Upper lobe of right lung (tissue), 1 donor: ENCODE results near the gene MIF. TPM values are rescaled to one million over a fixed set of nuclear protein-coding genes. Genes with fewer than 3 reads are reported as not detected.
A peak's percentile ranks its signal among the peaks of the same experiment; 100 is the strongest.

Experiments used
- ATAC-seq: fragments of 200-7000 bp; cut with Tn5 transposase; one replicate; pipeline ENCODE4 v1.9.1; 2020; ENCODE audit warnings: mild to moderate bottlenecking, moderate library complexity
- DNase-seq: peaks from one replicate; pipeline ENCODE4 v3.0.0-alpha.2; 2020
- H3K27ac ChIP-seq: fragments of 200-600 bp; one replicate; pipeline ENCODE4 v1.8.0; 2022
- H3K27me3 ChIP-seq: fragments of 200-600 bp; one replicate; pipeline ENCODE4 v1.8.0; 2022; ENCODE audit warnings: mild to moderate bottlenecking
- H3K36me3 ChIP-seq: fragments of 200-600 bp; one replicate; pipeline ENCODE4 v1.8.0; 2022
- H3K4me1 ChIP-seq: fragments of 200-600 bp; one replicate; pipeline ENCODE4 v1.8.0; 2022
- H3K4me3 ChIP-seq: fragments of 200-600 bp; one replicate; pipeline ENCODE4 v1.8.0; 2022; ENCODE audit warnings: mild to moderate bottlenecking
- H3K9me3 ChIP-seq: fragments of 200-600 bp; one replicate; pipeline ENCODE4 v1.8.0; 2022
- intact Hi-C: fragments of 100-400 bp; cut with DNase I; formaldehyde crosslinking; loops from one replicate; pipeline ENCODE4 v1.11.0; 2022
- total RNA-seq: library from RNA; stranded (reverse); fragmentation: NEBNext Ultra II Directional; extraction: Animal tissue kit (Norgen Biotek cat#: 25700); gene quantifications from one replicate; pipeline ENCODE4 v1.2.1, GENCODE V29; 2021
- TF ChIP-seq, protein P1 (sequence below): fragments of 200-600 bp; IDR thresholded peaks from one replicate; pipeline ENCODE4 v1.8.0; 2022; ENCODE audit warnings: antibody characterized with exemption
- donor health status: DM: no; HTN: yes; CAD: no; lungs with severe emphysema.

MIF gene
- total RNA-seq, 1 donor from 2014 or later: 236 TPM

DNA sequence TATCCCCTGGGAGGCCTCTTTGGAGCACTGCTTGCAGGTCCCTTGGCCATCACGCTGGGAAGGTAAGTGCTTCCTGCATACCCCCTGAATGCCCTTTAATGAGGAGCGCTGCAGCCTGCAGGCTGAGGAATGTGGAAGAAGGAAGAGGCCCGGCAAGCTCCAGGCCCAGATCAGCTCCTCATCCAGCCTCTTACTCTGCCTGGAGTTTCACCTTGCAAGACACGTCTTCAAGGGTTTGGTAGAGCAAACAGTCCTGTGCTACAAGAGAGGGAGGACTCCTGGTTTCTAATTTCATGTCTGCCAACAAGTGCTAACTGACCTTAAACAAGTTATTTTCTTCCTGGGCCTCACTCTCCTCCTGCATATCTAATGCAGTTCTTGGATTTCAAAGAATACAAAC lies 25.6 kb upstream of the MIF start:
- Histone ChIP-seq H3K27me3 (no peaks in the 10 kb centered on the region), H3K9me3 (no peaks in the 10 kb centered on the region), H3K4me1 (no peaks in the 10 kb centered on the region), H3K27ac (no peak overlapping the region), H3K36me3 (no peaks in the 10 kb centered on the region), H3K4me3 (no peak overlapping the region)
- DNase-seq (no peak), ATAC-seq (peak; percentile 53)
- TF ChIP-seq, protein P1, sequence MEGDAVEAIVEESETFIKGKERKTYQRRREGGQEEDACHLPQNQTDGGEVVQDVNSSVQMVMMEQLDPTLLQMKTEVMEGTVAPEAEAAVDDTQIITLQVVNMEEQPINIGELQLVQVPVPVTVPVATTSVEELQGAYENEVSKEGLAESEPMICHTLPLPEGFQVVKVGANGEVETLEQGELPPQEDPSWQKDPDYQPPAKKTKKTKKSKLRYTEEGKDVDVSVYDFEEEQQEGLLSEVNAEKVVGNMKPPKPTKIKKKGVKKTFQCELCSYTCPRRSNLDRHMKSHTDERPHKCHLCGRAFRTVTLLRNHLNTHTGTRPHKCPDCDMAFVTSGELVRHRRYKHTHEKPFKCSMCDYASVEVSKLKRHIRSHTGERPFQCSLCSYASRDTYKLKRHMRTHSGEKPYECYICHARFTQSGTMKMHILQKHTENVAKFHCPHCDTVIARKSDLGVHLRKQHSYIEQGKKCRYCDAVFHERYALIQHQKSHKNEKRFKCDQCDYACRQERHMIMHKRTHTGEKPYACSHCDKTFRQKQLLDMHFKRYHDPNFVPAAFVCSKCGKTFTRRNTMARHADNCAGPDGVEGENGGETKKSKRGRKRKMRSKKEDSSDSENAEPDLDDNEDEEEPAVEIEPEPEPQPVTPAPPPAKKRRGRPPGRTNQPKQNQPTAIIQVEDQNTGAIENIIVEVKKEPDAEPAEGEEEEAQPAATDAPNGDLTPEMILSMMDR: no peak
- intact Hi-C loops: no loop called here

DNA sequence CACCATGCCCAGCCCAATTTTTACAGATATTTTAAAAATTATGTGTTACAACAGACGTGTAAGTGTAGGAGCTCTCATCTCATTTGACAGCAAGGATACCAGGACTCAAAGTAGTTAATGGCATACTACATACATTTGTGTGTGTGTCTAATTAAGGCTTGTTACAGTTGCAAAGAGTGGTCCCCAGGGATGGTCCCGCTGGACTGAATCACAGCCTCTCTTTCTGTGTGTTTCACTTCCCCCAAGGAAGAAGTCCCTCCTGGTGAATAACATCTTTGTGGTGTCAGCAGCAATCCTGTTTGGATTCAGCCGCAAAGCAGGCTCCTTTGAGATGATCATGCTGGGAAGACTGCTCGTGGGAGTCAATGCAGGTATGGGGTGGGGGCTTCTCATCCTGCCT lies 19.3 kb upstream of the MIF start:
- H3K27ac ChIP-seq: no peak overlapping the region
- H3K4me1 ChIP-seq: no peaks in the 10 kb centered on the region
- intact Hi-C loops: no loop called here
- H3K36me3 ChIP-seq: no peaks in the 10 kb centered on the region
- H3K27me3 ChIP-seq: no peaks in the 10 kb centered on the region
- H3K4me3 ChIP-seq: no peak overlapping the region
- no peak for ATAC-seq
- TF ChIP-seq, protein P1: no peak
- no peaks in the 10 kb centered on the region for H3K9me3 ChIP-seq
- DNase-seq: no peak

DNA sequence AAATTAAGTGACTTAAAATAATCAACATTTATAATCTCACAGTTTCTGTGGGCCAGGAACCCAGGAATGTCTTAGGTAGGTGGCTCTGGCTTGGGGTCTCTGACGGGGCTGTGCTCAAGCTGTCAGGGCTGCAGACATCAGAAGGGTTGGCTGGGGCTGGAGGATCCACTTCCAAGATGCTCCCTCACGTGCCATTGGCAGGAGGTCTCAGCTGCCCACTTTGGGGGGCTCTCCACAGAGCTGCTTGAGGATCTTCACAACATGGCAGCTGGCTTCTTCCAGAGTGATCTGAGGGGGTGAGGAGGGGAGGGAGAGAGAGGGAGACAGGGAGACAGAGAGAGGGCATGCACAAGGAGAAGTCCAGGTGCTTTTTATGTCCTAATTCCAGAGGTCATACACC lies 18.4 kb upstream of the MIF start:
- Histone ChIP-seq H3K36me3 (no peaks in the 10 kb centered on the region), H3K4me1 (no peaks in the 10 kb centered on the region), H3K9me3 (no peaks in the 10 kb centered on the region), H3K4me3 (no peak overlapping the region), H3K27me3 (no peaks in the 10 kb centered on the region), H3K27ac (no peak overlapping the region)
- intact Hi-C loops: no loop called here
- no peak for DNase-seq
- no peak for ATAC-seq
- TF ChIP-seq, protein P1: no peak

DNA sequence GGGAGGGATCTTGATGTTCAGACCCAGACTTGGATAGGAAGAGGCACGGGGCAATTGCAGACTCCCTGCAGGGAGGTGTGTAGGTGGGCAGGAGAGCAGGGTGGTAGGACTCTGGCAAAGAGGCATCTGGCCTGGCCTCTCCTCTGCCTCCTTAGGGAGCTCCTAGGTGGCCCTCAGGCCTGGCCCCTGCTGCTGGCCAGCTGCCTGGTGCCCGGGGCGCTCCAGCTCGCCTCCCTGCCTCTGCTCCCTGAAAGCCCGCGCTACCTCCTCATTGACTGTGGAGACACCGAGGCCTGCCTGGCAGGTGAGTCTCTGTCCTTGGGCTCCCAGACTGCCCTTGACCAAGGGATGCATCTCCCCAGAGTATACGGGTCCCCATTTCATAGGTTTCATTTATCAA lies 16.6 kb upstream of the MIF start:
- Histone ChIP-seq H3K27ac (no peak overlapping the region), H3K4me1 (no peaks in the 10 kb centered on the region), H3K27me3 (no peaks in the 10 kb centered on the region), H3K4me3 (no peak overlapping the region), H3K36me3 (no peaks in the 10 kb centered on the region), H3K9me3 (no peaks in the 10 kb centered on the region)
- ATAC-seq (no peak), DNase-seq (no peak)
- TF ChIP-seq, protein P1: no peak
- intact Hi-C loops: no loop called here

DNA sequence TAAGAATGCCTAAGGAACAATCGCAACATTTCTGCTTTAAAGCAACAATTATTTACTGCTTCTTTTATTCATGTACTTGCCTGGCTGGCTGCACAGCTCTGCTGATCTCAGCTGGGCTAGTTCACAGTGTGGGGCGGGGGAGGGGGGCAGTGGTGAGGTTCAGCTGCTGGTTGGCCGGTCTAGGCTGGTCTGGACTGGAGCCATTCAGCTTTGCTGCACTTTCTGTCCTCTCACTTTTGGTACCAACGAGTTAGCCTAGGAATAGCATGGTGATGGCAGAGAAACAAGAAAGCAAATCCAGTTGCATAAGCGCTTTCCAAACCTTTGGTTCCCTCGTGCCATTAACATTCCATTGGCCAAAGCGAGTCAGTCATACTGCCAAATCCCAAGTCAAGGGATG lies 16.0 kb upstream of the MIF start:
- TF ChIP-seq, protein P1: no peak
- no peaks in the 10 kb centered on the region for H3K36me3 ChIP-seq

DNA sequence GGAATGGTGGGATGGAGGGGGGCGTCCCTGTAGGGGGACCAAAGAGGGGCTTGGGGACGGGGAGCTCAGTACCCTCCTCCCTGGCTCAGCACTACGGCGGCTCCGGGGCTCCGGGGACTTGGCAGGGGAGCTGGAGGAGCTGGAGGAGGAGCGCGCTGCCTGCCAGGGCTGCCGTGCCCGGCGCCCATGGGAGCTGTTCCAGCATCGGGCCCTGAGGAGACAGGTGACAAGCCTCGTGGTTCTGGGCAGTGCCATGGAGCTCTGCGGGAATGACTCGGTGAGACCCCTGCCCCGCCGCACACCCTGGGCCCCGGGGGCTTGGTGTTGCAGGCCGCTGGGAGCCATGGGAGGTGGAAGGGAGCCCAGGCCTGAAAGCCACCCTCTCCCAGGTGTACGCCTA lies 11.8 kb upstream of the MIF start:
- intact Hi-C loops: no loop called here
- ATAC-seq: no peak
- Histone ChIP-seq H3K4me1 (no peaks in the 10 kb centered on the region), H3K36me3 (no peaks in the 10 kb centered on the region), H3K9me3 (no peaks in the 10 kb centered on the region), H3K4me3 (no peak overlapping the region), H3K27me3 (no peaks in the 10 kb centered on the region), H3K27ac (no peak overlapping the region)
- TF ChIP-seq, protein P1: no peak
- no peak for DNase-seq

More for the DNA sequence above, 16.0 kb upstream of the MIF start:
- ATAC-seq: no peak
- H3K27ac ChIP-seq: no peak overlapping the region
- intact Hi-C loops: no loop called here
- no peaks in the 10 kb centered on the region for H3K27me3 ChIP-seq
- no peaks in the 10 kb centered on the region for H3K9me3 ChIP-seq
- DNase-seq: no peak
- no peak overlapping the region for H3K4me3 ChIP-seq
- H3K4me1 ChIP-seq: no peaks in the 10 kb centered on the region
